ENCODE results near the gene RNF26. TPM values are rescaled to one million over a fixed set of nuclear protein-coding genes. Genes with fewer than 3 reads are reported as not detected.

Gene RNF26
- total RNA-seq, 1 donor from 2014 or later, result 27.9 TPM

DNA sequence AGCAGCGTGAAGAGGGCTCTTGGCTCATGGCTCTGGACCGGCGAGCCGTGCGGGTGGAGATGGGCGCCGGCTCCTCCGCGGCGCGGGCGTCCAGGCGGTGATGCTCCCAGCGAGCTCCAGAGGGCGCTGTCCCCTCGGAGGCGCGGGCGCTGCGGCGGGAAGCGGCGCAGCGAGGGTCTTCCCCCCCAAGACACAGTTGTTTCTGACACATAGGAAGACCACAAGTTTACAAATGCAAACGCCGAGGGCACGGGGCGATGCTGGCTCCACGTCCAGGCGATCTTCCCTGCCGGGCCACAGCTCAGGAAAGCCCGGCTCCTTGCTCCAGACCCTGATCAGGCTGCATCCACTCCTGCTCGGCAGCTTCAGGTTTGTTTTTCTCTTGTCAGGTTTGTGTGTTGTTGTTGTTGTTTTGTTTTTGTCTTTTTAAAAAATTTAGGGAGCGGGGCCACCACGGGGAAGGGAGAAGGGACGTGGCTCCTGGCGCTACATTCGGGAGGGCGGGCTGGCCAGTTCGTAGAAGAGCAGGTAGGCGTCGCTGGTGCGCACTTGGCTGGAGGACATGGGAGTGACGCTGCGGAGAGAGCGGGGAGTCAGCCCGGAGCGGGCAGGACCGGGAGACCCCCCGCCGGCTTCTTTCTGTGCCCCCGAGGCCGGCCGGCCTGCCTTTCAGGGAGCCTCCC, 22.2 kb downstream of the RNF26 start:
- no peaks in the 10 kb centered on the region for H3K36me3 Mint-ChIP-seq (ENCODE audit: low read depth)
- H3K9me3 Mint-ChIP-seq, result no peaks in the 10 kb centered on the region
- intact Hi-C loops (cut with micrococcal nuclease), result loop anchor here (1.0 to 2.0 kb wide), 4 partner anchors 18 to 118 kb away; partner anchors contain the start of gene USP2
- peak; percentile 61 for DNase-seq (ENCODE audit: low spot score)
- H3K27ac Mint-ChIP-seq, result peak overlapping the region; percentile 69
- peaks cover 18% of the 10 kb centered on the region for H3K4me1 Mint-ChIP-seq (ENCODE audit: low read depth)
- H3K4me3 Mint-ChIP-seq, result peak overlapping the region; percentile 84
- peaks cover 61% of the 10 kb centered on the region for H3K27me3 Mint-ChIP-seq (ENCODE audit: insufficient read depth)

DNA sequence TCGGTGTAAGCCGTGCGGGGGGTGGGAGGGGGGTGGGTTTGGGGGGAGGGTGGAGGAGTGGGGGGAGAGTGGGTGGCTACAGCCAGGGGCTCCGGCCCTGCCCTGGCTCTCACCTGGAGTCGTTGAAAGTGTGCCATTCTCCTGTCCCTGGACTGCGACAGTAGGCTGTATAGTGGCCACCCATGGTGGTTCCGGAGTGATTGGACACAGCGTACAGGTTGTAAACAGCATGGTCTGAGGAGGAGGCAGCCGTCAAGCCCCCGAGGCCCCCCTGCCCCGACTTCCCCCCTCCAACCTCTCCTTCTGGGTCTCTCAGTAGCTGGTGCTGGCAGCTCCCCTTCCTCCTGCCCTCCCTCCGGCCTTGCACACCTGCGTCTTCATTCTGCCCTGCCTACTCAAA, 22.7 kb downstream of the RNF26 start:
- Mint-ChIP-seq H3K27me3 (ENCODE audit: insufficient read depth) (peaks cover 59% of the 10 kb centered on the region), H3K4me3 (peak overlapping the region; percentile 75)
- intact Hi-C loops (cut with micrococcal nuclease), result loop anchor here (2.0 kb wide), 1 partner anchor 18 kb away; no protein-coding TSS in a partner anchor

DNA sequence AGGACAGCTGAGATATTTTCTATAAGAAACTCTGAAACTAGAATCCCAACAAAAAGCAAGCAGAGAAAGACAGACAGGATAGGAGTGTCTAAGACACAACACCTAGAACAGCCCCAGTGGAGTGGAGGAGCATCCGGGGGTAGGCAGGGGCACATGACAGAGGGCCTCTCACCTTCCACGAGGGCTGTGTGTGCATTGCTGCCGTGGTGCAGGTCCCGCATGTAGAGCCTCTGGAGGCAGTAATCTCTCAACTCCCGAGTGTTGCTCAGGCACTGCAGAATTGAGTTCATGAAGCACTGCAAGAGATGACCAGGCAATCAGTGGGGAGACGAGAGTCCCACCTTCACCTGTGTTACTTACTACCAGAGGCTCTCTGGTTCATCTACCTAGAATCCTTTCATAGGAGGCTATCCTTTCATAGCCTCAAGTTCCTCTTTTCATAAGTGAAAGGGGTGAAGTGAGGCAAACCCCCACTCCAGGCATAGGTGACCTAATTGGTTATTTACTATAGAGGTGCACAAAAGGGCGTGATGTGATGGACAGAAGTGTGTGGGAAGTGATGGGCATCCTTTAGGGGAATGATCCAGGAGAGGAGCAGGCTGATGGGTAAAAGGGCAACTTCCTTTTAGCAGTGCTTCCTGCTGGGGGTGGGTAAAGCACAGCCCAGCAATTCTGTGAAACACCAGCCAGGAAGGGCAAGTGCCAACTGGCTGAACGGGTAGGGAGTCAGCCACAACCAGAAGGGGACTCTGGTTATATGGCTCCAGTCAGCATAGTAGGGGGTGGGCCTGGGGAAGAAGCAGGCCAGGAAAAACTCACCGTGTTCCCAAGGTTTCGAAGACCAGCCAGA, 25.3 kb downstream of the RNF26 start:
- intact Hi-C loops (cut with micrococcal nuclease), result loop anchor here (10.0 kb wide), 1 partner anchor 365 kb away; the partner anchor contains the start of gene NECTIN1
- H3K9me3 Mint-ChIP-seq, result no peaks in the 10 kb centered on the region
- peaks cover 56% of the 10 kb centered on the region for H3K27me3 Mint-ChIP-seq (ENCODE audit: insufficient read depth)
- H3K27ac Mint-ChIP-seq, result no peak overlapping the region
- H3K4me1 Mint-ChIP-seq (ENCODE audit: low read depth), result peaks cover 26% of the 10 kb centered on the region
- H3K36me3 Mint-ChIP-seq (ENCODE audit: low read depth), result no peaks in the 10 kb centered on the region
- no peak for DNase-seq (ENCODE audit: low spot score)
- no peak overlapping the region for H3K4me3 Mint-ChIP-seq

More for the DNA sequence above, 22.7 kb downstream of the RNF26 start:
- DNase-seq (ENCODE audit: low spot score), result no peak
- Mint-ChIP-seq H3K36me3 (ENCODE audit: low read depth) (no peaks in the 10 kb centered on the region), H3K9me3 (no peaks in the 10 kb centered on the region), H3K27ac (peak overlapping the region; percentile 34), H3K4me1 (ENCODE audit: low read depth) (peaks cover 22% of the 10 kb centered on the region)

GRCh38 chr11:119361056-119361787, 26.9 kb downstream of the RNF26 start:
- H3K36me3 Mint-ChIP-seq (ENCODE audit: low read depth), result no peaks in the 10 kb centered on the region
- H3K4me3 Mint-ChIP-seq, result no peak overlapping the region
- DNase-seq (ENCODE audit: low spot score), result no peak
- peaks cover 25% of the 10 kb centered on the region for H3K4me1 Mint-ChIP-seq (ENCODE audit: low read depth)
- no peaks in the 10 kb centered on the region for H3K9me3 Mint-ChIP-seq
- H3K27ac Mint-ChIP-seq, result no peak overlapping the region
- peaks cover 57% of the 10 kb centered on the region for H3K27me3 Mint-ChIP-seq (ENCODE audit: insufficient read depth)
- intact Hi-C loops (cut with micrococcal nuclease), result loop anchor here (10.0 kb wide), 1 partner anchor 364 kb away; the partner anchor contains the start of gene NECTIN1

DNA sequence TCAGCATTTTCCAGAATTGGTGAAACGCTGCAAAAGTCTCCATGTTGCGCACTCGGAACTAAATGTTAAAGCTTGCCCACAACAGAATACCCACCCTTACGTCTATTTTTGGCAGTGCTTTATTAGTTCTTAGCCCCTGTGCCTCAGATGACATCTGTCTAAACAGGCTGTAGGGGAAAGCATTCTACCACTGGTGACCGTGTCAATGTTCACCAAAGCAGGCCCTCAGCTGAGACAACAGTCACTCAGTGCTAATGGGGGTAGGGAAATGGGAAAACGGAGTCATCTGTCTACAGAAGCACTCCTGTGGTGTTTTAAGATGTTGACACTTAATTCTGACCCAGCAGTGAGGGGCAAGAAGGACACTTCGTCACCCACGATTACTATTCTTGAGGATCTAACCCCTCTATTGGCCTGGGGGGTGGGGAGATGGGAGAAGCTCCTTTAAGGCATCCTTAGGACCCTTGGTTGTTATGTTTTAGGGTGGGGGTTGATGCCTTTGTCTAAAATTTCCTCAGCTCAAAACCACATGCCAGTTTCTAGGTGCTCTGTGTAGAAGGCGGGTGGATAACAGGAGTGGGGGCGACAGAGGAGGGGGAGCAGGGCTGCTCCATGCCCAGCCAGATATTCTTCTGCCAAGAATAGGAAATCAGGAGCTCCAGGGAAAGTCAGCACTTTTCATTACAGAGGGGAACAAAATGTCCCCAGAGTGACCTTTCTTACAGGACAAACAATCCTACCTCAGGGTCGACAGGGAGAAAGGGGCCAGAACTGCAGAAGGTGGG, 27.8 kb downstream of the RNF26 start:
- no peaks in the 10 kb centered on the region for H3K36me3 Mint-ChIP-seq (ENCODE audit: low read depth)
- H3K27me3 Mint-ChIP-seq (ENCODE audit: insufficient read depth), result peaks cover 59% of the 10 kb centered on the region
- H3K27ac Mint-ChIP-seq, result no peak overlapping the region
- intact Hi-C loops (cut with micrococcal nuclease), result loop anchor here (10.0 kb wide), 1 partner anchor 363 kb away; the partner anchor contains the start of gene NECTIN1
- H3K4me3 Mint-ChIP-seq, result no peak overlapping the region
- no peaks in the 10 kb centered on the region for H3K9me3 Mint-ChIP-seq
- no peak for DNase-seq (ENCODE audit: low spot score)
- H3K4me1 Mint-ChIP-seq (ENCODE audit: low read depth), result peaks cover 20% of the 10 kb centered on the region

GRCh38 chr11:119362741-119363080, 28.4 kb downstream of the RNF26 start:
- H3K36me3 Mint-ChIP-seq (ENCODE audit: low read depth), result no peaks in the 10 kb centered on the region
- DNase-seq (ENCODE audit: low spot score), result no peak
- H3K4me1 Mint-ChIP-seq (ENCODE audit: low read depth), result peaks cover 20% of the 10 kb centered on the region
- H3K9me3 Mint-ChIP-seq, result no peaks in the 10 kb centered on the region
- H3K27me3 Mint-ChIP-seq (ENCODE audit: insufficient read depth), result peaks cover 56% of the 10 kb centered on the region
- no peak overlapping the region for H3K4me3 Mint-ChIP-seq
- intact Hi-C loops (cut with micrococcal nuclease), result loop anchor here (10.0 kb wide), 1 partner anchor 362 kb away; the partner anchor contains the start of gene NECTIN1
- no peak overlapping the region for H3K27ac Mint-ChIP-seq

DNA sequence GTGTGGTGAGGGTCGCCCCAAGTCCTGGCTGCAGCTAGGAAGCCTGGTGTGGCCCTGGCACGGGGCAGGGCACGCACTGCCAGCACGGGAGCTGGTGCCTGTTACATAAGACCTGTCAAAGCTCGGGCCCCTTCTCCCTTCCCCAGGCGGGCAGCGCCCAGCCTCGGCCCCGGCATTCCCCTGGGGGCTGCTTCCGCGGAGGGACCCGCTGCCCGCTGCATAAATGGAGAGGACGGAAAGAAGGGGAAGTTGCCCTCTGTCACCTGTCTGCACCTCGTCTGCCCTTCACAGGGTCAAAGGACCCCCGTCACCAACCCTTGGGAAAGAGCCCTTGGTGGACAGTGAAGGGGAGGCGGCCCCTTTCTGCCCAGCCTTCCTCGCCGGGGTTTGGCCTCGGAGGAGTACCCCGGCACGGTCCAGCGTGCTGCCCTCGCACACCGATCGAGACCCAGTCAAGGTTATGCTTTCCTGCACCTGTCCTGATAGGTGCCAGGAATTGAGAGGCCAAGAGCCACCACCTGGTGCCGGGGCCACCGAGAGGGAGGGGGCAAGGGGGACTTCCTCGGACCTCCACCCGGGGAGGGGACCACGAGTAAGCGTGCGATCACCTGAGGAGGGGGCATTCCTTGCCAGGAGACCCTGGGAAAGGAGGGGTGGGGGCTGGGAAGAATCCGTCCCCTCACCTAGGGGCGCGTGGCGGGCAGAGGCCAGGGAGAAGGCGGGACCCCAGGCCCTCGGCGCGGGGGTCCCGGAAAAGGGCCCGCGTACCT, 28.9 kb downstream of the RNF26 start:
- peaks cover 56% of the 10 kb centered on the region for H3K27me3 Mint-ChIP-seq (ENCODE audit: insufficient read depth)
- no peak for DNase-seq (ENCODE audit: low spot score)
- intact Hi-C loops (cut with micrococcal nuclease), result loop anchor here (10.0 kb wide), 1 partner anchor 362 kb away; the partner anchor contains the start of gene NECTIN1

GRCh38 chr11:119363851-119364590, 29.7 kb downstream of the RNF26 start:
- H3K27me3 Mint-ChIP-seq (ENCODE audit: insufficient read depth), result peaks cover 53% of the 10 kb centered on the region
- H3K36me3 Mint-ChIP-seq (ENCODE audit: low read depth), result no peaks in the 10 kb centered on the region
- peak; percentile 58 for DNase-seq (ENCODE audit: low spot score)
- no peak overlapping the region for H3K4me3 Mint-ChIP-seq
- no peaks in the 10 kb centered on the region for H3K9me3 Mint-ChIP-seq
- peaks cover 20% of the 10 kb centered on the region for H3K4me1 Mint-ChIP-seq (ENCODE audit: low read depth)
- no peak overlapping the region for H3K27ac Mint-ChIP-seq
- intact Hi-C loops (cut with micrococcal nuclease), result loop anchor here (1.0 to 10.0 kb wide), 2 partner anchors 17 to 361 kb away; partner anchors contain the start of genes NECTIN1 and USP2

More for the DNA sequence above, 28.9 kb downstream of the RNF26 start:
- no peaks in the 10 kb centered on the region for H3K36me3 Mint-ChIP-seq (ENCODE audit: low read depth)
- H3K9me3 Mint-ChIP-seq, result no peaks in the 10 kb centered on the region
- no peak overlapping the region for H3K4me3 Mint-ChIP-seq
- H3K27ac Mint-ChIP-seq, result no peak overlapping the region
- peaks cover 20% of the 10 kb centered on the region for H3K4me1 Mint-ChIP-seq (ENCODE audit: low read depth)

GRCh38 chr11:119365071-119365591, 30.8 kb downstream of the RNF26 start:
- Mint-ChIP-seq H3K9me3 (no peaks in the 10 kb centered on the region), H3K4me3 (no peak overlapping the region), H3K36me3 (ENCODE audit: low read depth) (no peaks in the 10 kb centered on the region), H3K27ac (no peak overlapping the region), H3K27me3 (ENCODE audit: insufficient read depth) (peaks cover 61% of the 10 kb centered on the region), H3K4me1 (ENCODE audit: low read depth) (peaks cover 12% of the 10 kb centered on the region)
- intact Hi-C loops (cut with micrococcal nuclease), result loop anchor here (10.0 kb wide), 1 partner anchor 360 kb away; the partner anchor contains the start of gene NECTIN1
- DNase-seq (ENCODE audit: low spot score), result no peak

DNA sequence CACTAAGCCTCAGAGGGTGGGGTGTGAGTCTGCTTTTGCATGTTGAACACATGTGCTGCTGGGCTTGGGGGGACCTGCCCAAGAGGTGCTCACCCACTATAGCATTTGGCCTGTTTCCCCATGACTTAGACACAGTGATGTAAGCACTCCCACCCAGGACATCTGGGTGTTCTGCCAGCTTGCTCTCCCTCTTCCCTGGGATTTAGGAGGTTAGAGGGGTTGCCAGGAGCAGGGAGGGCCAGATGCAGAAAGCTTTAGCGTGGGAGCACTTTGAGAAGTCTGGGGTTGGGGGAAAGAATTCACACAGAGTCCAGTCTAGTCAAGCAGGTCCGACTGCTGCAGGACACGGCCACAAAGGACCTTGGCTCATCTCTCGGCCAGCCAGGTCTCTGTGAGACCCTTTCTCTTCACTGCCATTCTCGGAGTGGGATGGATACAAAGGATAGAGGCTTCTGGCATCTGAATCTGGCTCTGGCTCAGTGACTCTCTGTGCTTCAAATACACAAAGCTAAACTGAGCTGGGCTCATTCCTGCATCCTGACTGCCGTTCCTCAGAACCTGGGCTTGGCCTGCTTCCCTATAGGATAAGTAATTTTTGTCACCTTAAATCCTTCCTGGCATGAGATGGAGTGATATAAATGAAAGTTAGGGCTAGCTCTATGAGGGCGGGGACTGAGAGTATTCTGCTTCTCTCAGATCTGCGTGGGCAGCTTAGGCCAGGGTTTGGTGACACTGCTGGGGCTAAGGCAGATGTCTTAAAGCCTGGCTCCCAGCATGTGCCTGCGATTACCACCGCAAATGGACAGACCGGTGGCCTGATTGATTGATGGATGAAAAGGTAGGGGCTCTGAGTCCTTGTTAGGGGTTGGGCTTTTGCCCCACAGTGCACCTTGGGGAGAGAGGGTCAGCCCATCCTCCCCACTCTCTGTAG, 32.6 kb downstream of the RNF26 start:
- peaks cover 54% of the 10 kb centered on the region for H3K27me3 Mint-ChIP-seq (ENCODE audit: insufficient read depth)
- H3K4me3 Mint-ChIP-seq, result no peak overlapping the region
- no peaks in the 10 kb centered on the region for H3K9me3 Mint-ChIP-seq
- intact Hi-C loops (cut with micrococcal nuclease), result loop anchor here (10.0 kb wide), 1 partner anchor 358 kb away; the partner anchor contains the start of gene NECTIN1
- no peak overlapping the region for H3K27ac Mint-ChIP-seq
- H3K4me1 Mint-ChIP-seq (ENCODE audit: low read depth), result peaks cover 10% of the 10 kb centered on the region
- no peaks in the 10 kb centered on the region for H3K36me3 Mint-ChIP-seq (ENCODE audit: low read depth)
- DNase-seq (ENCODE audit: low spot score), result no peak

Data from activated T-helper 1 cell treated with anti-CD3 and anti-CD28 coated beads, Interleukin-12 subunit alpha, Interleukin-12 subunit beta, Interleukin-2, Interleukin-4 antibody, amounts not matched to agents 30 ng/mL and 10 ng/mL and 1 ng/mL, durations not matched to agents 14 hours and 24 hours and 36 hours (primary cell).